ENCODE measurements around the gene EQTN. TPM values are rescaled to one million over a fixed set of nuclear protein-coding genes. Genes with fewer than 3 reads are reported as not detected.

EQTN gene
- total RNA-seq, 1 experiment from 2014 or later, result not detected

DNA sequence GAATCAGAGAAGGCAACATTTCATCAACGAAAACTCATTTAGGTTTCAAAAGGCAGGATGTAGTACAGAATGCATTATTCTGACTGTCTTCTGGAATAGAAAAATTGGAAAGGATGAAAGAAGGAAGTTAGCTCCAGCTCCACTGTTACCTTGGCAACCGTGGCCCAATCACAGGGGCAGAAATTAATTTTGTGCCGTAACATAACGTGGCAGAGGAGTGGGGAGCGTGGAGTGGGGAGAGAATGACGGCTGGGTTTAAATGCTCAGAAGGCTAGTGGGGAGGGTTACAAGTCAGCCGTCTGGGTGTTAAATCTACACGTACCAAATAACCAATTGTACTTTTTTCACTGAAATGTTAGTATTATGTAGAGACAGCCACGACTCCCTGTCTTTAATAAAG, 32.3 kb upstream of the EQTN start:
- TF ChIP-seq TCF7L2 (IDR thresholded peaks at IDR 0.05; ENCODE audit: borderline replicate concordance, extremely low read depth, insufficient read depth, insufficient read length), result no peak
- no peak for TF ChIP-seq EZH2phosphoT487 (IDR thresholded peaks at IDR 0.05; ENCODE audit: borderline replicate concordance)
- no peak for TF ChIP-seq CEBPB (IDR thresholded peaks at IDR 0.05; ENCODE audit: low read depth)
- TF ChIP-seq, protein P1, sequence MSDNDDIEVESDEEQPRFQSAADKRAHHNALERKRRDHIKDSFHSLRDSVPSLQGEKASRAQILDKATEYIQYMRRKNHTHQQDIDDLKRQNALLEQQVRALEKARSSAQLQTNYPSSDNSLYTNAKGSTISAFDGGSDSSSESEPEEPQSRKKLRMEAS (IDR thresholded peaks at IDR 0.05), result no peak
- TF ChIP-seq YY1 (IDR thresholded peaks at IDR 0.05; ENCODE audit: extremely low read depth, insufficient replicate concordance, low read depth, low read length), result no peak

GRCh38 chr9:27328483-27328882, 31.5 kb upstream of the EQTN start:
- CTCF ChIA-PET, result interaction anchor here (0.6 kb wide), 1 partner anchor 29 kb away, joined by 3 read pairs; no protein-coding TSS in a partner anchor
- Histone ChIP-seq H3K9ac (ENCODE audit: low read length) (no peak overlapping the region), H3K79me2 (ENCODE audit: insufficient read depth, low read length) (no peaks in the 10 kb centered on the region), H3K27ac (ENCODE audit: low read depth, low read length) (no peak overlapping the region), H2AFZ (ENCODE audit: low read depth, low read length, poor library complexity, severe bottlenecking) (no peak overlapping the region), H3K4me3 (replicated peaks in 1 of 2; ENCODE audit: low read depth in 1 of 2, low read length in 2 of 2) (no peak overlapping the region), H3K4me1 (ENCODE audit: control insufficient read depth in 1 of 2, insufficient read depth in 2 of 2, low read length in 2 of 2) (peaks cover 0 to 4% of the 10 kb centered on the region in 2 experiments; a peak in 1 of 4 replicates), H3K4me2 (ENCODE audit: low read length) (no peak overlapping the region), H4K20me1 (ENCODE audit: insufficient read depth) (no peaks in the 10 kb centered on the region), H3K36me3 (ENCODE audit: control insufficient read depth in 1 of 2, insufficient read depth in 2 of 2, low read length in 2 of 2) (no peaks in the 10 kb centered on the region), H3K9me2 (ENCODE audit: insufficient read depth) (no peaks in the 10 kb centered on the region), H3K27me3 (ENCODE audit: insufficient read depth, low read length) (peaks cover 19% of the 10 kb centered on the region), H3K9me3 (ENCODE audit: control insufficient read depth in 1 of 2, insufficient read depth in 1 of 2, low read depth in 1 of 2, low read length in 2 of 2) (no peaks in the 10 kb centered on the region)
- BruUV-seq (replicated peaks), result no TSS peak
- ATAC-seq (no peak), DNase-seq (ENCODE audit: low read depth, low spot score) (no peak)
- POLR2A ChIA-PET, result no interaction called here
- intact Hi-C loops (cut with micrococcal nuclease), result no loop called here
- RAD21 ChIA-PET (ENCODE audit: low non-redundant PET in 1 of 2, low total read pairs in 2 of 2, uncharacterized antibody in 2 of 2, unreplicated experiment in 2 of 2), result no interaction called here
- TF ChIP-seq ELF1 (IDR thresholded peaks at IDR 0.05; ENCODE audit: borderline replicate concordance, low read depth) (no peak), JUND (IDR thresholded peaks at IDR 0.05) (no peak), SIN3A (IDR thresholded peaks at IDR 0.05; ENCODE audit: low read depth) (no peak), RAD21 (IDR thresholded peaks at IDR 0.05; ENCODE audit: low read depth) (no peak)
- TF ChIP-seq, protein P2, sequence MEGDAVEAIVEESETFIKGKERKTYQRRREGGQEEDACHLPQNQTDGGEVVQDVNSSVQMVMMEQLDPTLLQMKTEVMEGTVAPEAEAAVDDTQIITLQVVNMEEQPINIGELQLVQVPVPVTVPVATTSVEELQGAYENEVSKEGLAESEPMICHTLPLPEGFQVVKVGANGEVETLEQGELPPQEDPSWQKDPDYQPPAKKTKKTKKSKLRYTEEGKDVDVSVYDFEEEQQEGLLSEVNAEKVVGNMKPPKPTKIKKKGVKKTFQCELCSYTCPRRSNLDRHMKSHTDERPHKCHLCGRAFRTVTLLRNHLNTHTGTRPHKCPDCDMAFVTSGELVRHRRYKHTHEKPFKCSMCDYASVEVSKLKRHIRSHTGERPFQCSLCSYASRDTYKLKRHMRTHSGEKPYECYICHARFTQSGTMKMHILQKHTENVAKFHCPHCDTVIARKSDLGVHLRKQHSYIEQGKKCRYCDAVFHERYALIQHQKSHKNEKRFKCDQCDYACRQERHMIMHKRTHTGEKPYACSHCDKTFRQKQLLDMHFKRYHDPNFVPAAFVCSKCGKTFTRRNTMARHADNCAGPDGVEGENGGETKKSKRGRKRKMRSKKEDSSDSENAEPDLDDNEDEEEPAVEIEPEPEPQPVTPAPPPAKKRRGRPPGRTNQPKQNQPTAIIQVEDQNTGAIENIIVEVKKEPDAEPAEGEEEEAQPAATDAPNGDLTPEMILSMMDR (IDR thresholded peaks at IDR 0.05 in 2 of 3, conservative IDR thresholded peaks at IDR 0.05 in 1 of 3; ENCODE audit: borderline replicate concordance in 1 of 3, insufficient read depth in 1 of 3, low read depth in 2 of 3, low read length in 2 of 3), result no peak
- TF ChIP-seq, protein P3, sequence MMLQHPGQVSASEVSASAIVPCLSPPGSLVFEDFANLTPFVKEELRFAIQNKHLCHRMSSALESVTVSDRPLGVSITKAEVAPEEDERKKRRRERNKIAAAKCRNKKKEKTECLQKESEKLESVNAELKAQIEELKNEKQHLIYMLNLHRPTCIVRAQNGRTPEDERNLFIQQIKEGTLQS (IDR thresholded peaks at IDR 0.05), result no peak

More for the DNA sequence above, 32.3 kb upstream of the EQTN start:
- Histone ChIP-seq H3K4me1 (ENCODE audit: control insufficient read depth in 1 of 2, insufficient read depth in 2 of 2, low read length in 2 of 2) (peaks cover 0 to 4% of the 10 kb centered on the region in 2 experiments; a peak in 1 of 4 replicates), H3K4me2 (ENCODE audit: low read length) (no peak overlapping the region), H3K9me3 (ENCODE audit: control insufficient read depth in 1 of 2, insufficient read depth in 1 of 2, low read depth in 1 of 2, low read length in 2 of 2) (no peaks in the 10 kb centered on the region), H3K9ac (ENCODE audit: low read length) (no peak overlapping the region), H4K20me1 (ENCODE audit: insufficient read depth) (no peaks in the 10 kb centered on the region), H3K9me2 (ENCODE audit: insufficient read depth) (no peaks in the 10 kb centered on the region), H3K27me3 (ENCODE audit: insufficient read depth, low read length) (peaks cover 19% of the 10 kb centered on the region), H3K36me3 (ENCODE audit: control insufficient read depth in 1 of 2, insufficient read depth in 2 of 2, low read length in 2 of 2) (no peaks in the 10 kb centered on the region), H3K79me2 (ENCODE audit: insufficient read depth, low read length) (no peaks in the 10 kb centered on the region), H2AFZ (ENCODE audit: low read depth, low read length, poor library complexity, severe bottlenecking) (no peak overlapping the region), H3K27ac (ENCODE audit: low read depth, low read length) (no peak overlapping the region), H3K4me3 (replicated peaks in 1 of 2; ENCODE audit: low read depth in 1 of 2, low read length in 2 of 2) (no peak overlapping the region)
- ChIA-PET POLR2A (no interaction called here), RAD21 (ENCODE audit: low non-redundant PET in 1 of 2, low total read pairs in 2 of 2, uncharacterized antibody in 2 of 2, unreplicated experiment in 2 of 2) (no interaction called here), CTCF (no interaction called here)
- no TSS peak for BruUV-seq (replicated peaks)
- DNase-seq (ENCODE audit: low read depth, low spot score) (no peak), ATAC-seq (no peak)
- intact Hi-C loops (cut with micrococcal nuclease), result no loop called here

Measured in HCT116 (cell line).